ENCODE data around the gene GLIS1. TPM values are rescaled to one million over a fixed set of nuclear protein-coding genes. Genes with fewer than 3 reads are reported as not detected.

GLIS1 gene
- polyA plus RNA-seq, 3 donors, result 0.22 to 3.7 (median 0.56) TPM

GRCh38 chr1:53738205-53739108 is 507 bp downstream of the GLIS1 start:
- 1 to 2% (median 1%) methylated on average over 94 to 101 of the region's 101 CpGs for WGBS, 3 donors
- H3K27ac ChIP-seq (ENCODE audit: low read depth, low read length), result no peak overlapping the region

- 5 to 6% (median 5%) methylated on average over 49 to 58 of the region's 58 CpGs for WGBS, 3 donors
- no peak overlapping the region for H3K27ac ChIP-seq (ENCODE audit: low read depth, low read length)
Observed at GRCh38 chr1:53737648-53738204, 1.2 kb downstream of the GLIS1 start.

GRCh38 chr1:53736290-53736689 is 2.7 kb downstream of the GLIS1 start:
- H3K27ac ChIP-seq (ENCODE audit: low read depth, low read length), result no peak overlapping the region
- 72 to 81% (median 73%) methylated on average over 11 of the region's 11 CpGs for WGBS, 3 donors

- H3K27ac ChIP-seq (ENCODE audit: low read depth, low read length), result no peak overlapping the region
- WGBS, 3 donors, result 81 to 96% (median 94%) methylated on average over 5 of the region's 5 CpGs
Observed at GRCh38 chr1:53735681-53736080, 3.3 kb downstream of the GLIS1 start.

GRCh38 chr1:53735261-53735660 is 3.7 kb downstream of the GLIS1 start:
- 68 to 88% (median 87%) methylated on average over 5 of the region's 5 CpGs for WGBS, 3 donors
- no peak overlapping the region for H3K27ac ChIP-seq (ENCODE audit: low read depth, low read length)

GRCh38 chr1:53734650-53735211 is 4.2 kb downstream of the GLIS1 start:
- WGBS, 3 donors, result 75 to 80% (median 79%) methylated on average over 10 of the region's 10 CpGs

GRCh38 chr1:53733975-53734649 is 4.9 kb downstream of the GLIS1 start:
- WGBS, 3 donors, result 88 to 92% (median 89%) methylated on average over 10 of the region's 10 CpGs
- H3K27ac ChIP-seq (ENCODE audit: low read depth, low read length), result no peak overlapping the region

More at GRCh38 chr1:53734650-53735211, 4.2 kb downstream of the GLIS1 start:
- H3K27ac ChIP-seq (ENCODE audit: low read depth, low read length), result no peak overlapping the region

GRCh38 chr1:53733447-53733931 is 5.5 kb downstream of the GLIS1 start:
- H3K27ac ChIP-seq (ENCODE audit: low read depth, low read length), result no peak overlapping the region
- WGBS, 3 donors, result 88 to 95% (median 90%) methylated on average over 12 of the region's 12 CpGs

- WGBS, 3 donors, result 62 to 64% (median 63%) methylated on average over 6 of the region's 6 CpGs
Observed at GRCh38 chr1:53732912-53733317, 6.0 kb downstream of the GLIS1 start.

GRCh38 chr1:53732409-53732808 is 6.6 kb downstream of the GLIS1 start:
- 38 to 52% (median 44%) methylated on average over 3 of the region's 3 CpGs for WGBS, 3 donors
- H3K27ac ChIP-seq (ENCODE audit: low read depth, low read length), result no peak overlapping the region

More at GRCh38 chr1:53732912-53733317, 6.0 kb downstream of the GLIS1 start:
- no peak overlapping the region for H3K27ac ChIP-seq (ENCODE audit: low read depth, low read length)

GRCh38 chr1:53731779-53732305 is 7.1 kb downstream of the GLIS1 start:
- 84 to 92% (median 88%) methylated on average over 8 of the region's 8 CpGs for WGBS, 3 donors
- H3K27ac ChIP-seq (ENCODE audit: low read depth, low read length), result no peak overlapping the region

GRCh38 chr1:53731043-53731600 is 7.8 kb downstream of the GLIS1 start:
- 86 to 94% (median 93%) methylated on average over 10 of the region's 10 CpGs for WGBS, 3 donors
- H3K27ac ChIP-seq (ENCODE audit: low read depth, low read length), result no peak overlapping the region

- H3K27ac ChIP-seq (ENCODE audit: low read depth, low read length), result no peak overlapping the region
- WGBS, 3 donors, result 82 to 88% (median 82%) methylated on average over 12 of the region's 12 CpGs
Observed at GRCh38 chr1:53730224-53730865, 8.6 kb downstream of the GLIS1 start.

- H3K27ac ChIP-seq (ENCODE audit: low read depth, low read length), result no peak overlapping the region
- WGBS, 3 donors, result 66 to 83% (median 75%) methylated on average over 16 of the region's 16 CpGs
Observed at GRCh38 chr1:53729456-53730223, 9.3 kb downstream of the GLIS1 start.

GRCh38 chr1:53728702-53729455 is 10.1 kb downstream of the GLIS1 start:
- no peak overlapping the region for H3K27ac ChIP-seq (ENCODE audit: low read depth, low read length)
- WGBS, 3 donors, result 66 to 81% (median 77%) methylated on average over 17 of the region's 17 CpGs

- no peak overlapping the region for H3K27ac ChIP-seq (ENCODE audit: low read depth, low read length)
- 74 to 81% (median 80%) methylated on average over 1 of the region's 1 CpG for WGBS, 3 donors
Observed at GRCh38 chr1:53728196-53728595, 10.8 kb downstream of the GLIS1 start.
